G401 (cell line): ENCODE data around the gene CHST8. TPM values are rescaled to one million over a fixed set of nuclear protein-coding genes. Genes with fewer than 3 reads are reported as not detected.
A peak's percentile ranks its signal among the peaks of the same experiment; 100 is the strongest.
"Not testable (repeated sequence)": the region's sequence is repeated elsewhere in the genome, so short reads cannot be mapped to it uniquely, and the experiment has no call there.

ENCODE experiments used
- DNase-seq: peaks from one replicate; pipeline ENCODE4 v3.0.0-alpha.2; 2015; ENCODE audit warnings: low spot score
- in situ Hi-C: cut with HindIII; loops from 2 replicates; pipeline ENCODE4 v1.10.0; 2016; ENCODE audit warnings: low sequenced_read_pairs, mixed read lengths
- total RNA-seq: library from RNA; depleted of rRNA; stranded (reverse); fragments of >200 nt; shearing (Covaris generic); gene quantifications from 2 replicates; pipeline ENCODE4 v1.2.3, GENCODE V29; 2014

Gene CHST8
- total RNA-seq, 1 experiment from 2014 or later: not detected

GRCh38 chr19:33683881-33684537, 62.3 kb downstream of the CHST8 start:
- DNase-seq: no peak

GRCh38 chr19:33684538-33685232, 62.9 kb downstream of the CHST8 start:
- DNase-seq: no peak
- in situ Hi-C loops: no loop called here

More at GRCh38 chr19:33683881-33684537, 62.3 kb downstream of the CHST8 start:
- in situ Hi-C loops: no loop called here

GRCh38 chr19:33685541-33685940, 63.8 kb downstream of the CHST8 start:
- in situ Hi-C loops: no loop called here
- no peak for DNase-seq

- peak; percentile 88 for DNase-seq
- in situ Hi-C loops: no loop called here
Observed at GRCh38 chr19:33686262-33686661, 64.5 kb downstream of the CHST8 start.

GRCh38 chr19:33686687-33687480, 65.1 kb downstream of the CHST8 start:
- DNase-seq: no peak
- in situ Hi-C loops: no loop called here

- DNase-seq: no peak
Observed at GRCh38 chr19:33687481-33688170, 65.9 kb downstream of the CHST8 start.

GRCh38 chr19:33688171-33688992, 66.6 kb downstream of the CHST8 start:
- in situ Hi-C loops: no loop called here
- no peak for DNase-seq

More at GRCh38 chr19:33687481-33688170, 65.9 kb downstream of the CHST8 start:
- in situ Hi-C loops: no loop called here

- in situ Hi-C loops: no loop called here
- no peak for DNase-seq
Observed at GRCh38 chr19:33689138-33689746, 67.5 kb downstream of the CHST8 start.

- DNase-seq: no peak
- in situ Hi-C loops: no loop called here
Observed at GRCh38 chr19:33689868-33690267, 68.1 kb downstream of the CHST8 start.

GRCh38 chr19:33690378-33691029, 68.8 kb downstream of the CHST8 start:
- DNase-seq: no peak
- in situ Hi-C loops: no loop called here

- no peak for DNase-seq
- in situ Hi-C loops: no loop called here
Observed at GRCh38 chr19:33691030-33691427, 69.3 kb downstream of the CHST8 start.

- no peak for DNase-seq
- in situ Hi-C loops: no loop called here
Observed at GRCh38 chr19:33691736-33692135, 70.0 kb downstream of the CHST8 start.

- in situ Hi-C loops: no loop called here
- no peak for DNase-seq
Observed at GRCh38 chr19:33693678-33694077, 71.9 kb downstream of the CHST8 start.

GRCh38 chr19:33695547-33695946, 73.8 kb downstream of the CHST8 start:
- DNase-seq, in situ Hi-C loops: not testable (repeated sequence)

GRCh38 chr19:33697766-33698165, 76.0 kb downstream of the CHST8 start:
- in situ Hi-C loops: no loop called here
- DNase-seq: no peak

- peak; percentile 41 for DNase-seq
- in situ Hi-C loops: no loop called here
Observed at GRCh38 chr19:33698576-33699435, 77.1 kb downstream of the CHST8 start.
